Ishikawa (cell line): ENCODE data around the gene ZAR1L.

ENCODE experiments used
- CEBPB ChIP-seq: IDR thresholded peaks from 2 replicates; pipeline ENCODE4 v1.6.1; 2012
- CREB1 ChIP-seq: IDR thresholded peaks from 2 replicates; pipeline ENCODE4 v1.6.1; 2012; ENCODE audit warnings: low read depth
- EGR1 ChIP-seq: IDR thresholded peaks from 2 replicates; pipeline ENCODE4 v1.6.1; 2012
- EP300 ChIP-seq: IDR thresholded peaks from 2 replicates; pipeline ENCODE4 v1.6.1; 2012; ENCODE audit warnings: borderline replicate concordance
- FOXM1 ChIP-seq: IDR thresholded peaks from 2 replicates; pipeline ENCODE4 v1.6.1; 2012; ENCODE audit warnings: low read depth, borderline replicate concordance
- MAX ChIP-seq: IDR thresholded peaks from 2 replicates; pipeline ENCODE4 v1.6.1; 2012
- NFIC ChIP-seq: IDR thresholded peaks from 2 replicates; pipeline ENCODE4 v1.6.1; 2012
- RAD21 ChIP-seq: IDR thresholded peaks from 2 replicates; pipeline ENCODE4 v1.6.1; 2012; ENCODE audit warnings: low read depth
- REST ChIP-seq: IDR thresholded peaks from 2 replicates; pipeline ENCODE4 v1.6.1; 2012; ENCODE audit warnings: low read depth, mild to moderate bottlenecking
- TAF1 ChIP-seq: IDR thresholded peaks from 2 replicates; pipeline ENCODE4 v1.6.1; 2012; ENCODE audit warnings: low read depth, mild to moderate bottlenecking
- TCF12 ChIP-seq: IDR thresholded peaks from 2 replicates; pipeline ENCODE4 v1.6.1; 2012; ENCODE audit warnings: low read depth
- TEAD4 ChIP-seq: IDR thresholded peaks from 2 replicates; pipeline ENCODE4 v1.6.1; 2012
- USF1 ChIP-seq: IDR thresholded peaks from 2 replicates; pipeline ENCODE4 v1.6.1; 2012
- YY1 ChIP-seq: IDR thresholded peaks from 2 replicates; pipeline ENCODE4 v1.6.1; 2012; ENCODE audit warnings: low read depth
- ZBTB7A ChIP-seq: IDR thresholded peaks from 2 replicates; pipeline ENCODE4 v1.6.1; 2012; ENCODE audit warnings: low read depth

The ZAR1L gene, protein sequence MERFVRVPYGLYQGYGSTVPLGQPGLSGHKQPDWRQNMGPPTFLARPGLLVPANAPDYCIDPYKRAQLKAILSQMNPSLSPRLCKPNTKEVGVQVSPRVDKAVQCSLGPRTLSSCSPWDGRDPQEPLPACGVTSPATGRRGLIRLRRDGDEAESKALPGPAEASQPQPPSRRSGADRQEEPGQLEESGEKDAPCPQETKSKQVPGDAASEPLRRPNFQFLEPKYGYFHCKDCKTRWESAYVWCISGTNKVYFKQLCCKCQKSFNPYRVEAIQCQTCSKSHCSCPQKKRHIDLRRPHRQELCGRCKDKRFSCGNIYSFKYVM

DNA sequence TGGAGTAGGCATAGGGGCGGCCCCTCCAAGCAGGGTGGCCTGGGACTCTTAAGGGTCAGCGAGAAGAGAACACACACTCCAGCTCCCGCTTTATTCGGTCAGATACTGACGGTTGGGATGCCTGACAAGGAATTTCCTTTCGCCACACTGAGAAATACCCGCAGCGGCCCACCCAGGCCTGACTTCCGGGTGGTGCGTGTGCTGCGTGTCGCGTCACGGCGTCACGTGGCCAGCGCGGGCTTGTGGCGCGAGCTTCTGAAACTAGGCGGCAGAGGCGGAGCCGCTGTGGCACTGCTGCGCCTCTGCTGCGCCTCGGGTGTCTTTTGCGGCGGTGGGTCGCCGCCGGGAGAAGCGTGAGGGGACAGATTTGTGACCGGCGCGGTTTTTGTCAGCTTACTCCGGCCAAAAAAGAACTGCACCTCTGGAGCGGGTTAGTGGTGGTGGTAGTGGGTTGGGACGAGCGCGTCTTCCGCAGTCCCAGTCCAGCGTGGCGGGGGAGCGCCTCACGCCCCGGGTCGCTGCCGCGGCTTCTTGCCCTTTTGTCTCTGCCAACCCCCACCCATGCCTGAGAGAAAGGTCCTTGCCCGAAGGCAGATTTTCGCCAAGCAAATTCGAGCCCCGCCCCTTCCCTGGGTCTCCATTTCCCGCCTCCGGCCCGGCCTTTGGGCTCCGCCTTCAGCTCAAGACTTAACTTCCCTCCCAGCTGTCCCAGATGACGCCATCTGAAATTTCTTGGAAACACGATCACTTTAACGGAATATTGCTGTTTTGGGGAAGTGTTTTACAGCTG, at the start of gene ZAR1L, which contains the start of gene BRCA2:
Gene ZAR1L, minus strand, starts transcription at position 126 of the 790 bp plus-strand sequence. CDS start 3,438 bp downstream, outside the sequence.
Gene BRCA2, plus strand, starts transcription at position 271 of the 790 bp plus-strand sequence. CDS start 953 bp downstream, outside the sequence.
- TF ChIP-seq CEBPB = 0 out of 2 replicates have a peak, but pooled peaks have one; percentile 0
- TF ChIP-seq TAF1 = peak; percentile 85
- TF ChIP-seq NFIC = no peak
- no peak for TF ChIP-seq RAD21
- TF ChIP-seq CREB1 = peak; percentile 87
- TF ChIP-seq EP300 = no peak; the same call in 1 of the 2 replicates
- no peak for TF ChIP-seq FOXM1
- peak; percentile 86 for TF ChIP-seq MAX
- TF ChIP-seq ZBTB7A = 0 out of 2 replicates have a peak, but pooled peaks have one; percentile 21
- 0 out of 2 replicates have a peak, but pooled peaks have one; percentile 13 for TF ChIP-seq YY1
- no peak for TF ChIP-seq REST
- peak; percentile 40 for TF ChIP-seq TEAD4
- no peak for TF ChIP-seq EGR1
- TF ChIP-seq TCF12 = no peak; the same call in none of the 2 replicates
- peak; percentile 99 for TF ChIP-seq USF1

DNA sequence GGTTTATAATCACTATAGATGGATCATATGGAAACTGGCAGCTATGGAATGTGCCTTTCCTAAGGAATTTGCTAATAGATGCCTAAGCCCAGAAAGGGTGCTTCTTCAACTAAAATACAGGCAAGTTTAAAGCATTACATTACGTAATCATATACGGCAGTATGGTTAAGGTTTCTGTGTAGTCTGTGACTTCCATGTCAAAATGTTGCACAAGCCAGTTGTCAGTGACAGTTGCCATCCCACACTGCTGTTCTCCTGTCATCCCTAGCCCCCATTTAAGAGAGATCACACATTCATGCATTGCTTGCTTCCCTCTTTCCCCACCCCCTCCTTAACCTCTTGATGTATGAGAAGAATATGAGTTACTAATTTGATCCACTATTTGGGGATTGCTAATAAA, 47.4 kb upstream of the ZAR1L start:
- TF ChIP-seq REST (no peak), USF1 (no peak), ZBTB7A (no peak), CEBPB (no peak), EGR1 (no peak), MAX (no peak), TEAD4 (no peak)

DNA sequence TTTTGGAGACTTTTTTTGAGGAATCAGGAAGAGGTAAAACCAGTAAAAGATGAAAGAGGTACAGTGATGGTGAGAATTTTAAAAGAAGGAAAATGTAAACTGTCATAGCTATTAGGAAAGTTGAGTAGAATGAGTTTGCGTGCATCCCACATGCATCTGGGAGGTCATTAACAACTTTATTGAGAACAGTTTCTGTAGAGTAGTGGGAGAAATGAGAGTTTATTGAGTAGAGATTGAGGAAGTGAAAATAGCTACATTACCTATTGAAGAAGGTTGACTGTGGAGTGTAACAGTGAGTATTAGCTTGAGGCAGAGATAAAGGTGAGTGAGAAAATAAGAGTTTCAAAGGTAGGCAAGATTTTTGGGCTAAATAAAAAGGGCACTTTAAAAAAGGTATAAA, 38.9 kb upstream of the ZAR1L start:
- TF ChIP-seq TCF12 (no peak), RAD21 (no peak), EGR1 (no peak), FOXM1 (no peak), NFIC (no peak), CREB1 (no peak), YY1 (no peak), CEBPB (no peak), TAF1 (no peak)

- TF ChIP-seq ZBTB7A = no peak
- TF ChIP-seq EGR1 = no peak
- TF ChIP-seq CEBPB = no peak
- TF ChIP-seq RAD21 = no peak
- no peak for TF ChIP-seq CREB1
- no peak for TF ChIP-seq NFIC
- TF ChIP-seq REST = no peak
- no peak for TF ChIP-seq USF1
- no peak for TF ChIP-seq MAX
- no peak for TF ChIP-seq FOXM1
- TF ChIP-seq EP300 = no peak
- TF ChIP-seq TCF12 = no peak
- TF ChIP-seq TEAD4 = no peak
- TF ChIP-seq TAF1 = no peak
- no peak for TF ChIP-seq YY1
Observed at GRCh38 chr13:32347651-32348050, 32.5 kb upstream of the ZAR1L start.
